D341Med (cell line): Measurements from ENCODE around the gene NXPH3.

Experiments
- DNase-seq: peaks from one replicate; pipeline ENCODE4 v3.0.0; 2012; ENCODE audit warnings: low spot score

The NXPH3 gene

DNA sequence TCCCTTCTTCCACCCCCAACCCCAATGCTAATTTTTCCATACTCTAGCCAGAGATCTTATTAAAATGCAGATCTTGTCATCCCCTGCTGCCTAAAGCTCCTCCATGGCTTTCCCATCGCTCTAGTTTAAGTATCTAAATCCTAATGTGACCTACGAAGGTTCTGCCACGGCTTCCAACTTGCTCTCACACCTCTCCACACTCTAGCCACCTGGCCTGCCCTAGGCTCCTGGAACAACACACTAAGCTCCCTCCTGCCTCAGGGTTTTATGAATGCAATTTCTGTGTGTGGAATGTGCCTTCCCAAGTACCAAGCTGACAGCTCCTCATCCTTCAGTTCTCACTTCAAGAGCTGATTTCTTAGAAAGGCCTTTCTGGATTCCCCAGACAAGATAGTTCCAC is 16.6 kb downstream of the NXPH3 start:
- DNase-seq, result no peak

DNA sequence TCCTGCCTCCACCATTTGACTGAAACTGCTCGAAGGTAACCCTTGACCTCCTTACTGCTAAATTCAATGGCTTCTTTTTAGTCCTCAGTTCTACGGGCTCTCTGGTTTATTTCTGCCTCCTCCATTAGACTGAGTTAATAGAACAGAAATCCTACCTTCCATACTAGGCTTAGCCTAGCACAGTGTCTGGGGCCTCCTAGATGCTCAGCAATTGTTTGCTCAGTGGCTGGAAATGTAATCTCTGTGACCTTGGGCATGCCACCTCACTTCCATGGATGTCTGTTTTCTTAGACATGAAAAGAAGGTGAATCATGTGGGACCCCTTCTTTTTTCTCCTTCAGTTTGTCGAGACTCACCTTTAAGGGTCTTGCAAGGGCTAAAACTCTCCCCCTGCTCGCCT is 19.7 kb downstream of the NXPH3 start:
- no peak for DNase-seq

- no peak for DNase-seq
Observed at GRCh38 chr17:49595980-49596379, 20.3 kb downstream of the NXPH3 start.

GRCh38 chr17:49596613-49597244 is 21.1 kb downstream of the NXPH3 start:
- no peak for DNase-seq

DNA sequence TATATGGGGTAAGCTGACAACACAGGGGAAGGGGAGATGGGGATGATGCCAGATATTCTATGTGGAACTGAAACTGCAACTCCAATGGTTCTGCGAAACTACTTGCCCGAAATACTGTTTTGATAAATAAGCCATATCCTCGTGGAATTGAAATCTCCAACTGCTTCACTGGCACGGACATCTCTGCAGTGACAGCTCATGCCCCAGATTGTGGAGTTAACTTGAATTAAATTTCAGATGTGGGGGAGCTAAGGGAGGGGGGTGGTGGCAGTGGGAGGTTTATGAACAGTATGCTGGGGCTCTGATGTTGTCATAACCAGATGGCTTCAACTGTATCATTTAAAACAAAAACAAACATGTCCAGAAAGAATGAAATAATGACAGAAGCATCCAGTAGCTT is 21.8 kb downstream of the NXPH3 start:
- no peak for DNase-seq

GRCh38 chr17:49597928-49598655 is 22.4 kb downstream of the NXPH3 start:
- no peak for DNase-seq

- DNase-seq, result peak; percentile 75
Observed at GRCh38 chr17:49598918-49599317, 23.2 kb downstream of the NXPH3 start.

DNA sequence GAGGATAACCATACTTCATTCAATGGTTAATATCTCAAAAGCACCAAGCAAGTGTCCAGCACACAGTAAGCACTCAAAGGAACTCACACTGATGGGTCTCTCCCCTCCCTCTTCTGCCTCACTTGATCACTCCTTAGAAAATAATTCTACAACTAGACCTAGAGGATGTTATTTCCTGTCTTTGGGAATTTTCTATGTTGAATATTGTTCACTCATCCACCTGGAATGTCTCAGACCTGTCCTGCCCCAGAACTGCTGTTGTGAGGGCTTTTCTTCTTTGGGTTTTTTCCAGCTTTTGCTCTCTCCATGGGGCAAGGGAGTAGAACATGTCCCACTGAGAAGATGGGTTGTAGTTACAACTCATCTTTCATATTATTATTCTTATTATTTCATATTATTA is 25.3 kb downstream of the NXPH3 start:
- no peak for DNase-seq

- no peak for DNase-seq
Observed at GRCh38 chr17:49602783-49603182, 27.1 kb downstream of the NXPH3 start.

DNA sequence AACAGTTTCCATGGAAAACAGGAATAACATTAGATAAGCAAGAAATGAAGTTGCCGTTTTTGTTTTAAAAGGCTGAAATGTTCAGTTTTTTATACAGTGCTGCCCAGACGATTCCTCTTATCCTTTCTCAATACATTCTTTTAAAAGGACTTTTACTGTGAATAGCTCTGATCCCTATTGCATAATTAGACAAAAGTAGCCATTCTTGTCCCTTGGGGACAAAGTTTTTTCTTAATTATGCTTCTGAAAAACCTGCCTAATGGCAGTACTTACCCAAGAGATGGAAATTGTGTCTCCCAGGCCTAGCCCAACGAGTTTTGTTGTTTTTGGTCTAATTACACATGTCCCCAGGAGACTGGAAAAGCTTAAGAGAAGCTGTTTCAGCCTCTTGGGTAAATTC is 27.6 kb downstream of the NXPH3 start:
- DNase-seq, result no peak

DNA sequence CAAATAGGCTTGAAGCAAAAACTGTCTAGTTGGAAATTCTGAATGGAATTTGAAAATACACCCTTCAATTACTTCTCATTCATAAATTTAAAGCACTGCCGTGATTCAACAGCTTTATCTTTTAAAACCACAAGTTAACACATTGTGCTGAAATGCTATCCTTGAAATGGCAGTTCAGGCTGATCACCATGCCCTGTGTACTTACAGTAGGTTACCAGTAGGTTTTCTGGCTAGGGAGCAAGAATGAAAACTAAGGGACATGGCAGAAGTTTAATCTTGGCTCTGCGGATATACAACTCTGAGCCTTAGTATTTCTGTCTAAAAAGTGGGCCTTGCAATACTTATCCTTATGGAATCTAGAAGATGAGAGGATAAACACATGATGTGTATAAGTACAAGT is 28.0 kb downstream of the NXPH3 start:
- DNase-seq, result no peak

DNA sequence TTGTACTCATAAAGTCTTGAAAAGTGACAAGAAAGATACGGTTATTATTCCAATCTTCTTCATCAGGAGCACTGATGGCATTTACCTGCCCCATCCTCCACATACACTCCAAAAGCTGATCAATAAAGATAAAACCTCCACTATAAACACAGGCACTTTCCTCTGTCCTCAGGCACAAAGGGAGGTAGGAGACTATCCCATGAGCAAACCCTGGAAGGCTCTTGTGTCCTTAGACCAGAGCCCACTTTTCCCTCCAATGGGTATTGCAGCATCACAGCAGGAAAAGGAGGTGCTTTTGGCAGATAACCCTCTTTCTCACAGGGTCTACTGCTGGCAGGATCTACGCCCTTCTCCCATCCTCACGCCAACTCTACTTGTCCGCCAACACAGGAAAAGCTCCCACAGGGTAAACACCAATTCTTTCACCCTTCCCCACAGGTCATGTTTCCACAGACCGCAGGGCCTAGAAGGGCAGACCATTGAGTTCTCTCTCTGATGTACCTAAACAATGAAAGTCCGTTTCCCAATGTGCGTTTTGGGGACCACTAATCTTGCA is 28.7 kb downstream of the NXPH3 start:
- no peak for DNase-seq

DNA sequence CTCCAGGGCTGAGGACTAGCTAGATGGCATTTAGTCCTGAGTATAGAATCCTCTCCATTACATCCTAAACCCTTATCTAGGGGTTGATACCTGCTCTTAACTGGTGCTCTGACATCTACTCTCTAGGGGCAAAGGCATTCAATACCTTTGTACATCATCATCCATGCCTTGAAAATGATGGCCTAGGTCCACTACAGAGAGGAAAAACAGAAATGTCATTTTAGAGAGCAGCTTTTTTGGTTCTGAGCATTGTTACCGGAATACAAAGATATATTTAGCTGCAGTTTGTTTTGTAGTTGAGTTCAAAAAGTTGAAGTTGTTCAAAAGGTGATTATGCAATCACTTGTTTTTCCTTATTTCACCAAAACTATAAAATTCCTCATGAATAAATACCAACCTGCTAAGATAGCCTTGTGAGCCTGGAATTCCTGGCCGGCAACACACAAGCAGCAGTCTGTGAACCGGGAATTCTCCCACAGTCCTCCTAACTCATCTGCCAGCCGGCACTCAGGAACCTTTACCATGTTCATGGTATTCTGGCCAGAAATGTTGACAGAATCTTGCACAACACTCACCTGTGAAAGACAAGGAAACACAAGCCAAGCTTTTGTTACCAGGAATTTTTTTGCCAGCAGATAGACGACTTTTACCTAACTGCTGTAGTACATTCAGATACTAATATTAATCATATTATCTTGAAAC is 35.4 kb downstream of the NXPH3 start:
- no peak for DNase-seq

DNA sequence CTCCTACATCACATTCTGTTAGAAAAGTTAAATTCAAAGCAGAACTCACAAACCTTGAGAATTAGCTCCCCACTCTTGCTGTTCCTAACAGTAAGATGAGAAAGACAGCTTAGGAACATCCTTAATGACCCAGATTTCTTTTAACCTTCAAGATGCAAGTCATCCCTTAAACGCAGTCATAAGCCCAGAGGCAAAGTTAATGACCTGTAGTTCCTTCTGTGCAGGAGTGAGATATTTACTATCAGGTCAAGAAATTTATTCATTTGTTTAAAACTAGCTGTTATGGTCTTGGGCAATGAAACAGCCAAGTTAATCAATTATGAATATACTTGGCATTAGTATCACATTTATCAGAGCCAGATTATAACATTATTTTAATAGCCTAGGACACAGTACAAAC is 37.1 kb downstream of the NXPH3 start:
- no peak for DNase-seq

- no peak for DNase-seq
Observed at GRCh38 chr17:49613182-49613800, 37.6 kb downstream of the NXPH3 start.

GRCh38 chr17:49616086-49616485 is 40.4 kb downstream of the NXPH3 start:
- peak; percentile 55 for DNase-seq

GRCh38 chr17:49616601-49617131 is 41.0 kb downstream of the NXPH3 start:
- no peak for DNase-seq

- no peak for DNase-seq
Observed at GRCh38 chr17:49618028-49618611, 42.4 kb downstream of the NXPH3 start.

DNA sequence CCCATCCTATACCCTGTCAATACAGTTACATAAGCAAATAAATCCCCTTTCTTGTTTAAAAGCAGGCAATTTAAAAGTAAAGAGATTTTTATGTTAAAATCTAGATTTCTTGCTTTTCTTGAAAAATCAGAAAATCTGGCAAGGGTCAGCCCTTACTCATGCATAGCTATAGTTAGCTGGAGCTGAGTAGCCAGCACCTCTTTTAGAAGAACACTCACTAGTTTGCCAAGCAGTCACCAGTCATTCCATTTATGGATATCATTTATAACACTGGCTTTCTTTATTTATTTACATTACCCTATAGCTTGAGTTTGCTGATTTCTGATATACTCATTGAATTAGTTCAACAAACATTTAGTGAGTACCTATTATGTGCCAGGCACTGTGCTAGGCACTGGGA is 45.7 kb downstream of the NXPH3 start:
- DNase-seq, result no peak

GRCh38 chr17:49621946-49622529 is 46.4 kb downstream of the NXPH3 start:
- DNase-seq, result no peak

DNA sequence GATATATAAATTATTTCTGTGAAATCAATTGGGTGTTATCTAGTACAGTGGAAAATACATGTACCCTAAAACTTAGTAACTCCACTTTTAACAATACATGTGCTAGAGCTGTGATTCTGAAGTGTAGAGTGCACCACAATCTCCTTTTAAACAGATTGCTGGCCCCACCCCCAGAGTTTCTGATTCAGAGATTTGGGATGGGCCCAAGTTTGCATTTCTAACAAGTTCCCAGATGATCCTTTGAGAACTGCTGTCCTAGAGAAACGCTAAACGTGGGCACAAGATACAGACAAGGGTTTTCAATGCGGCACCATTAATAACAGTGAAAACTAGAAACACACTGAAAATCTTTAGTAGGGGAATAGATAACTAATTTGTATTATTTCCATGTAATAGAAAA is 49.2 kb downstream of the NXPH3 start:
- no peak for DNase-seq

GRCh38 chr17:49629447-49629846 is 53.8 kb downstream of the NXPH3 start:
- peak; percentile 47 for DNase-seq
